Measurements from ENCODE around the gene DNMBP.
A peak's percentile ranks its signal among the peaks of the same experiment; 100 is the strongest.

DNMBP gene

DNA sequence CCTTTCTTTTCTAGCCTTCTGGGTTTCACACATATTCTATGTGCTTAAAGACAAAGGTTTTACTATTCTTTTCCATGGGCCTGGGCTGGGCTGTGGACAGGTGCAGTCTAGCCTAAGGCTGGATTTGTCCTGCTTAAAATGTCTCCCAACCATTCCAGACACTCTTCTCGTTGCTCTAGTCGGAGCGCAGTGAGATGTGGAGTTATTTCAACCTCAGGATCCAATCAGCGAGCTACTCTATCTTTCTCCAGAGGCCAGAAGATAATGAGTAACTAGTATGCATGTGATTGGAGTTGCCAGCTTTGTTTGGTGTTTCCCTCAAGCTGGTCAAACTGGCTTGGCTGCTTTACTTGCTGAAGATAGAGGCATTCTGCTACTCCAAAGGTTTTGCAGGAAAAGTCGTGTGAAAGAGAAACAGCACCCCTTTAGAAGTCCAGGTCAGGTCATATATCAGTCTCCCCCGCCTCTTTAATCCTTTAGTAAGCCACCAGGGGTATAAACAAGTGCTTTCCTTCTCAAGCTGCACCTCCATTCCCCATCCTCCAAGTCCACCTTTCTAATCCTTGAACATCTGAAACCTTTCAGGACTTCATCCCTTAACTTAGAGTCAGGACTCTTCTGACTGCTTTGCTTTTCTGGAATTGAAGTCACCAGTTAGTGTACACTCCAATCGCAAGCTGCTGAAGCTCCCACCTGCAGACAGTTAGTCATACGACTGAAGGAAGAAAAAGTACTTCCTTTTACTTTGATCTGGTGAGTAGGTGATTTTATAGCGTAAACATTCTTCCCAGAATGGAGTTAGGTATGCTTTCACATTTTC lies 78.8 kb downstream of the DNMBP start:
- H3K27me3 ChIP-seq (ENCODE audit: insufficient read depth, poor library complexity, severe bottlenecking) = no peaks in the 10 kb centered on the region
- TF ChIP-seq, protein P1, sequence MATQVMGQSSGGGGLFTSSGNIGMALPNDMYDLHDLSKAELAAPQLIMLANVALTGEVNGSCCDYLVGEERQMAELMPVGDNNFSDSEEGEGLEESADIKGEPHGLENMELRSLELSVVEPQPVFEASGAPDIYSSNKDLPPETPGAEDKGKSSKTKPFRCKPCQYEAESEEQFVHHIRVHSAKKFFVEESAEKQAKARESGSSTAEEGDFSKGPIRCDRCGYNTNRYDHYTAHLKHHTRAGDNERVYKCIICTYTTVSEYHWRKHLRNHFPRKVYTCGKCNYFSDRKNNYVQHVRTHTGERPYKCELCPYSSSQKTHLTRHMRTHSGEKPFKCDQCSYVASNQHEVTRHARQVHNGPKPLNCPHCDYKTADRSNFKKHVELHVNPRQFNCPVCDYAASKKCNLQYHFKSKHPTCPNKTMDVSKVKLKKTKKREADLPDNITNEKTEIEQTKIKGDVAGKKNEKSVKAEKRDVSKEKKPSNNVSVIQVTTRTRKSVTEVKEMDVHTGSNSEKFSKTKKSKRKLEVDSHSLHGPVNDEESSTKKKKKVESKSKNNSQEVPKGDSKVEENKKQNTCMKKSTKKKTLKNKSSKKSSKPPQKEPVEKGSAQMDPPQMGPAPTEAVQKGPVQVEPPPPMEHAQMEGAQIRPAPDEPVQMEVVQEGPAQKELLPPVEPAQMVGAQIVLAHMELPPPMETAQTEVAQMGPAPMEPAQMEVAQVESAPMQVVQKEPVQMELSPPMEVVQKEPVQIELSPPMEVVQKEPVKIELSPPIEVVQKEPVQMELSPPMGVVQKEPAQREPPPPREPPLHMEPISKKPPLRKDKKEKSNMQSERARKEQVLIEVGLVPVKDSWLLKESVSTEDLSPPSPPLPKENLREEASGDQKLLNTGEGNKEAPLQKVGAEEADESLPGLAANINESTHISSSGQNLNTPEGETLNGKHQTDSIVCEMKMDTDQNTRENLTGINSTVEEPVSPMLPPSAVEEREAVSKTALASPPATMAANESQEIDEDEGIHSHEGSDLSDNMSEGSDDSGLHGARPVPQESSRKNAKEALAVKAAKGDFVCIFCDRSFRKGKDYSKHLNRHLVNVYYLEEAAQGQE (IDR thresholded peaks at IDR 0.05; ENCODE audit: insufficient replicate concordance, low read depth) = no peak
- TF ChIP-seq POLR2AphosphoS5 (IDR thresholded peaks at IDR 0.05; ENCODE audit: low read depth) = no peak
- TF ChIP-seq GABPA (IDR thresholded peaks at IDR 0.05; ENCODE audit: low read depth) = no peak
- TF ChIP-seq, protein P2, sequence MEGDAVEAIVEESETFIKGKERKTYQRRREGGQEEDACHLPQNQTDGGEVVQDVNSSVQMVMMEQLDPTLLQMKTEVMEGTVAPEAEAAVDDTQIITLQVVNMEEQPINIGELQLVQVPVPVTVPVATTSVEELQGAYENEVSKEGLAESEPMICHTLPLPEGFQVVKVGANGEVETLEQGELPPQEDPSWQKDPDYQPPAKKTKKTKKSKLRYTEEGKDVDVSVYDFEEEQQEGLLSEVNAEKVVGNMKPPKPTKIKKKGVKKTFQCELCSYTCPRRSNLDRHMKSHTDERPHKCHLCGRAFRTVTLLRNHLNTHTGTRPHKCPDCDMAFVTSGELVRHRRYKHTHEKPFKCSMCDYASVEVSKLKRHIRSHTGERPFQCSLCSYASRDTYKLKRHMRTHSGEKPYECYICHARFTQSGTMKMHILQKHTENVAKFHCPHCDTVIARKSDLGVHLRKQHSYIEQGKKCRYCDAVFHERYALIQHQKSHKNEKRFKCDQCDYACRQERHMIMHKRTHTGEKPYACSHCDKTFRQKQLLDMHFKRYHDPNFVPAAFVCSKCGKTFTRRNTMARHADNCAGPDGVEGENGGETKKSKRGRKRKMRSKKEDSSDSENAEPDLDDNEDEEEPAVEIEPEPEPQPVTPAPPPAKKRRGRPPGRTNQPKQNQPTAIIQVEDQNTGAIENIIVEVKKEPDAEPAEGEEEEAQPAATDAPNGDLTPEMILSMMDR (IDR thresholded peaks at IDR 0.05; ENCODE audit: insufficient read depth, low read length) = no peak
- TF ChIP-seq SPI1 (IDR thresholded peaks at IDR 0.05; ENCODE audit: borderline replicate concordance, low read depth) = no peak
- no peak overlapping the region for H3K27ac ChIP-seq (replicated peaks)
- H3K4me3 ChIP-seq (replicated peaks; ENCODE audit: insufficient read depth, low read length) = no peak overlapping the region
- DNase-seq (ENCODE audit: low read depth in 1 of 2, low spot score in 1 of 2) = no peak

DNA sequence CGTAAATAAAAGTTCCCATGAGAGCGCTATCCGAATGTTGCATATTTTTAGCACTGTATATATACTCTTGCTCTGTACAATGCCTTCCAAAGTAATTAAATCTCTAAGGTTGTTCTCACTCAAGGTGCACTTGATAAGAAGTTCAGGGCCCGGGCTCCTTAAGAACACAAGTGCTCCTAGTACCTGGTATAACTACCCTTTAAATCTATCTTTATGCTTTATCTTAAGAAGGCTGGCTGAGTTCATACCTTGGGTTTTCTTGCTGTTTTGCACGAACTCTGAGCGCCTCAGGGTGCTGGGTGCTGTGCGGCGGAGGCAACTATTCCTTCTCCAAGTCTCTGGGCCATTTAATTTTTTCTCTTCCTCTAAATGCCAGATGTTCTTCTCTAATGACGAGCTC lies 80.4 kb downstream of the DNMBP start:
- Histone ChIP-seq H3K4me3 (replicated peaks; ENCODE audit: insufficient read depth, low read length) (no peak overlapping the region), H3K27ac (replicated peaks) (no peak overlapping the region), H3K27me3 (ENCODE audit: insufficient read depth, poor library complexity, severe bottlenecking) (no peaks in the 10 kb centered on the region)
- no peak for DNase-seq (ENCODE audit: low read depth in 1 of 2, low spot score in 1 of 2)
- TF ChIP-seq SPI1 (IDR thresholded peaks at IDR 0.05; ENCODE audit: borderline replicate concordance, low read depth) (no peak), POLR2AphosphoS5 (IDR thresholded peaks at IDR 0.05; ENCODE audit: low read depth) (no peak), GABPA (IDR thresholded peaks at IDR 0.05; ENCODE audit: low read depth) (no peak)
- TF ChIP-seq, protein P2 (IDR thresholded peaks at IDR 0.05; ENCODE audit: insufficient read depth, low read length) = no peak

DNA sequence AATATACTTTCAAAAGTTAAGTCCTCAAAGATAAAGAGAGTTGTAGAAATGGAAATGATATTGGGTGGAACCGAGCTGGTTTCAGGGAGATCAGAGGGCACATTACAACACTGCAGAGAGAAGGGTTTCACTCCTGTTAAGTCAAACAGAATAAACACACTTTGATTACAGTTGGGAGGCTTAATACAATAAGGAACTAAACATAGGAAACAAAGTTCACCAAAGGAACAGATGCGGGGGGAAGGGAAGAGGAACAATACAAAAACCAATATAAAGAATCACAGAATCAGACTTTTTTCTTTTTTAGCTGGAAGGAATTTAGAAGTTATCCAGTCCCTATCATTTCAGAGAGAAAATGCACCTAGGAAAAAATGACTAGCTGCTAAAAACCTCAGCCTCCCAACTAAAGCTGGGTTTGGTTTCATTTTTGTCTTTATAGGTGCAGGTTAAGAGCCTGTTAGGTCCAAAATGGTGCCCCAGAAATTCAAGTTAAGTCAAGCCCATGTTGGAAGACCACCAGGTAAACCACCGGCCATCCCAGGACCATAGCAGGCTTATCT lies 81.9 kb downstream of the DNMBP start:
- Histone ChIP-seq H3K27ac (replicated peaks) (no peak overlapping the region), H3K4me3 (replicated peaks; ENCODE audit: insufficient read depth, low read length) (no peak overlapping the region), H3K27me3 (ENCODE audit: insufficient read depth, poor library complexity, severe bottlenecking) (no peaks in the 10 kb centered on the region)
- no peak for TF ChIP-seq POLR2AphosphoS5 (IDR thresholded peaks at IDR 0.05; ENCODE audit: low read depth)
- no peak for TF ChIP-seq SPI1 (IDR thresholded peaks at IDR 0.05; ENCODE audit: borderline replicate concordance, low read depth)
- TF ChIP-seq, protein P2 (IDR thresholded peaks at IDR 0.05; ENCODE audit: insufficient read depth, low read length) = no peak
- no peak for TF ChIP-seq GABPA (IDR thresholded peaks at IDR 0.05; ENCODE audit: low read depth)
- TF ChIP-seq, protein P1 (IDR thresholded peaks at IDR 0.05; ENCODE audit: insufficient replicate concordance, low read depth) = no peak
- peak in 1 of 2 experiments; percentile 12 for DNase-seq (ENCODE audit: low read depth in 1 of 2, low spot score in 1 of 2)

Data from HL-60 (cell line).